Right ventricle myocardium inferior (tissue), 1 donor: ENCODE measurements around the gene XPNPEP1. TPM values are rescaled to one million over a fixed set of nuclear protein-coding genes. Genes with fewer than 3 reads are reported as not detected.

Experiments used
- ATAC-seq: fragments of 200-7000 bp; cut with Tn5 transposase; one replicate; pipeline ENCODE4 v1.9.1; 2020; ENCODE audit warnings: mild to moderate bottlenecking, moderate library complexity
- DNase-seq: peaks from one replicate; pipeline ENCODE4 v3.0.0; 2021; ENCODE audit errors: missing footprints
- intact Hi-C: fragments of 100-400 bp; cut with DNase I; formaldehyde crosslinking; loops from one replicate; pipeline ENCODE4 v1.11.0; 2022
- total RNA-seq: library from RNA; stranded (reverse); fragmentation: NEBNext Ultra II Directional; extraction: Animal tissue kit (Norgen Biotek cat#: 25700); gene quantifications from one replicate; pipeline ENCODE4 v1.2.1, GENCODE V29; 2021
- donor health status: DM: no; HTN: yes; CAD: no; lungs with severe emphysema.

XPNPEP1 gene
- total RNA-seq, 1 donor from 2014 or later: 43.6 TPM

GRCh38 chr10:109883859-109884771 is 39.2 kb downstream of the XPNPEP1 start:
- DNase-seq: peak; percentile 76
- ATAC-seq: peak; percentile 88

GRCh38 chr10:109882251-109883057 is 40.9 kb downstream of the XPNPEP1 start:
- no peak for DNase-seq
- no peak for ATAC-seq

More at GRCh38 chr10:109883859-109884771, 39.2 kb downstream of the XPNPEP1 start:
- intact Hi-C loops: loop anchor here (2.0 to 5.0 kb wide), 2 partner anchors 39 to 393 kb away; partner anchors contain the start of gene XPNPEP1

GRCh38 chr10:109881769-109882057 is 41.6 kb downstream of the XPNPEP1 start:
- ATAC-seq (no peak), DNase-seq (no peak)
- intact Hi-C loops: loop anchor here (5.0 kb wide), 1 partner anchor 396 kb away; no protein-coding TSS in a partner anchor

More at GRCh38 chr10:109882251-109883057, 40.9 kb downstream of the XPNPEP1 start:
- intact Hi-C loops: loop anchor here (5.0 kb wide), 1 partner anchor 395 kb away; no protein-coding TSS in a partner anchor

GRCh38 chr10:109880886-109881768 is 42.2 kb downstream of the XPNPEP1 start:
- DNase-seq: no peak
- intact Hi-C loops: loop anchor here (5.0 kb wide), 1 partner anchor 396 kb away; no protein-coding TSS in a partner anchor
- ATAC-seq: no peak

- intact Hi-C loops: no loop called here
- DNase-seq (no peak), ATAC-seq (no peak)
These were observed 45.8 kb downstream of the XPNPEP1 start for GRCh38 chr10:109877546-109877945.

- DNase-seq: no peak
- intact Hi-C loops: no loop called here
- ATAC-seq: no peak
These were observed 47.2 kb downstream of the XPNPEP1 start for GRCh38 chr10:109875828-109876821.

GRCh38 chr10:109875151-109875568 is 48.2 kb downstream of the XPNPEP1 start:
- DNase-seq: no peak
- intact Hi-C loops: no loop called here
- ATAC-seq: peak; percentile 86

- no peak for DNase-seq
These were observed 51.8 kb downstream of the XPNPEP1 start for GRCh38 chr10:109871476-109871875.

GRCh38 chr10:109866995-109867635 is 56.2 kb downstream of the XPNPEP1 start:
- intact Hi-C loops: no loop called here
- no peak for ATAC-seq
- DNase-seq: no peak

More at GRCh38 chr10:109871476-109871875, 51.8 kb downstream of the XPNPEP1 start:
- no peak for ATAC-seq
- intact Hi-C loops: no loop called here

GRCh38 chr10:109866168-109866994 is 56.9 kb downstream of the XPNPEP1 start:
- DNase-seq: peak; percentile 80
- ATAC-seq: peak; percentile 93
- intact Hi-C loops: no loop called here

GRCh38 chr10:109863775-109864174 is 59.5 kb downstream of the XPNPEP1 start:
- no peak for DNase-seq
- no peak for ATAC-seq
- intact Hi-C loops: no loop called here

- DNase-seq (no peak), ATAC-seq (no peak)
- intact Hi-C loops: no loop called here
These were observed 60.6 kb downstream of the XPNPEP1 start for GRCh38 chr10:109862738-109863137.

- no peak for DNase-seq
- intact Hi-C loops: no loop called here
- no peak for ATAC-seq
These were observed 61.3 kb downstream of the XPNPEP1 start for GRCh38 chr10:109862041-109862440.

- ATAC-seq (no peak), DNase-seq (no peak)
- intact Hi-C loops: no loop called here
These were observed 62.2 kb downstream of the XPNPEP1 start for GRCh38 chr10:109861081-109861480.

- DNase-seq: no peak
- intact Hi-C loops: no loop called here
- ATAC-seq: no peak
These were observed 64.1 kb downstream of the XPNPEP1 start for GRCh38 chr10:109859221-109859620.

- intact Hi-C loops: no loop called here
These were observed 67.6 kb downstream of the XPNPEP1 start for GRCh38 chr10:109855746-109856145.

More at GRCh38 chr10:109855746-109856145, 67.6 kb downstream of the XPNPEP1 start:
- ATAC-seq (no peak), DNase-seq (no peak)
